Adrenal gland (tissue), 12 donors: ENCODE data around the gene CEP63. TPM values are rescaled to one million over a fixed set of nuclear protein-coding genes. Genes with fewer than 3 reads are reported as not detected.
"Not testable (repeated sequence)": the region's sequence is repeated elsewhere in the genome, so short reads cannot be mapped to it uniquely, and the experiment has no call there.

Experiments
- DNase-seq, 7 donors: peaks; one replicate each; pipeline ENCODE4 v3.0.0-alpha.2; 2019 to 2020
- H3K27ac ChIP-seq, 5 donors: fragments of 200-600 bp; sonication (generic) in 4 of 5; 1 replicate in 3 of 5; 2 replicates in 2 of 5; pipeline versions ENCODE4 v1.5.1 to v1.8.0; 2016 to 2020; ENCODE audit warnings: mild to moderate bottlenecking in 1 of 5
- H3K27me3 ChIP-seq: fragments of 200-600 bp; 2 replicates; pipeline ENCODE4 v1.8.0; 2021
- H3K36me3 ChIP-seq, 2 donors: fragments of 200-600 bp; replicated peaks in 1 of 2; 1 replicate in 1 of 2; 2 replicates in 1 of 2; pipeline versions ENCODE4 v1.5.1 to v1.8.0; 2018 to 2022
- H3K4me1 ChIP-seq, 2 donors: fragments of 200-600 bp; replicated peaks in 1 of 2; 1 replicate in 1 of 2; 2 replicates in 1 of 2; pipeline versions ENCODE4 v1.5.1 to v1.8.0; 2018 to 2021
- H3K4me3 ChIP-seq, 4 donors: fragments of 200-600 bp; sonication (generic) in 3 of 4; one replicate each; pipeline ENCODE4 v1.5.1; 2016 to 2018
- H3K9me3 ChIP-seq, 3 donors: fragments of 200-600 bp; sonication (generic) in 1 of 3; replicated peaks in 1 of 3; 1 replicate in 2 of 3; 2 replicates in 1 of 3; pipeline versions ENCODE4 v1.5.1 to v1.8.0; 2016 to 2021
- CTCF ChIP-seq, 6 experiments: fragments of 450-650 bp in 4 of 6; fragments of 200-600 bp in 2 of 6; sonication (generic) in 1 of 6; IDR thresholded peaks; 1 replicate in 5 of 6; 2 replicates in 1 of 6; pipeline versions ENCODE4 v1.5.1 to v1.8.0; 2016 to 2021; ENCODE audit warnings: antibody characterized with exemption in 6 of 6, mild to moderate bottlenecking in 2 of 6, moderate library complexity in 1 of 6
- POLR2A ChIP-seq, 2 donors: fragments of 450-650 bp; IDR thresholded peaks; one replicate each; pipeline ENCODE4 v1.6.1; 2017; ENCODE audit warnings: antibody characterized with exemption in 2 of 2, mild to moderate bottlenecking in 2 of 2, moderate library complexity in 1 of 2
- WGBS, 4 donors: extraction: QIAGEN DNeasy Blood & Tissue Kit in 2 of 4; methylation state at CpG; one replicate each; pipeline versions ENCODE4 v1.1.5 to v1.1.7; 2013 to 2017; 5-methylcytosine and 5-hydroxymethylcytosine counted together
- intact Hi-C, 2 donors: fragments of 100-400 bp; cut with DNase I; formaldehyde crosslinking; loops; one replicate each; pipeline versions ENCODE4 v1.14.1 to v1.15.0; 2022 to 2023
- polyA plus RNA-seq, 3 donors: library from polyadenylated mRNA; stranded (reverse); fragments of 200-250 nt in 2 of 3; fragments of 350-450 nt in 1 of 3; fragmentation: Illumina TruSeq in 1 of 3; extraction: RNeasy Lipid Tissue Mini Kit (QIAGEN cat#74804) in 1 of 3; gene quantifications; one replicate each; pipeline ENCODE4 v1.2.3, GENCODE V29; 2013 to 2014
- total RNA-seq, 9 donors: library from RNA; depleted of rRNA in 4 of 9; stranded (reverse); fragments of >200 nt in 4 of 9; fragments of 120-200 nt in 1 of 9; fragmentation: NEBNext Ultra II Directional in 1 of 9; extraction: Animal tissue kit (Norgen Biotek cat#: 25700) in 1 of 9; gene quantifications; one replicate each; pipeline versions ENCODE4 v1.1.0 to v1.2.4, GENCODE V29; 2013 to 2023
- donor health status: healthy with polysubstance abuse.
- donor health status: Bipolar disorder and iron deficiency.
- donor health status: DM: yes; HTN: yes; CAD: no.
- donor health status: DM: no; HTN: no; CAD: no.
- donor health status: DM: no; HTN: no; CAD: no.
- donor health status: DM: yes; HTN: yes; CAD: no.

The CEP63 gene
- total and polyA plus RNA-seq, 12 donors: 8.8 to 43.7 (median 19.8) TPM

- no peaks in the 10 kb centered on the region for H3K9me3 ChIP-seq
- no peak for DNase-seq
- no peaks in the 10 kb centered on the region for H3K4me1 ChIP-seq
- H3K27ac ChIP-seq: no peak overlapping the region
- WGBS, 4 donors: 52 to 68% (median 58%) methylated on average over 4 of the region's 4 CpGs
- no peaks in the 10 kb centered on the region for H3K36me3 ChIP-seq
- TF ChIP-seq POLR2A (IDR thresholded peaks at IDR 0.05): no peak
- TF ChIP-seq CTCF (IDR thresholded peaks at IDR 0.05): no peak
- H3K4me3 ChIP-seq: no peak overlapping the region
- no peaks in the 10 kb centered on the region for H3K27me3 ChIP-seq
- intact Hi-C loops: no loop called here
Measured at GRCh38 chr3:134567605-134568004, 81.7 kb downstream of the CEP63 start.

GRCh38 chr3:134568790-134569189, 82.9 kb downstream of the CEP63 start:
- no peak overlapping the region for H3K4me3 ChIP-seq
- no peak for DNase-seq
- no peaks in the 10 kb centered on the region for H3K36me3 ChIP-seq
- no peaks in the 10 kb centered on the region for H3K27me3 ChIP-seq
- H3K4me1 ChIP-seq: no peaks in the 10 kb centered on the region
- no peaks in the 10 kb centered on the region for H3K9me3 ChIP-seq
- no peak for TF ChIP-seq POLR2A (IDR thresholded peaks at IDR 0.05)
- no peak for TF ChIP-seq CTCF (IDR thresholded peaks at IDR 0.05)
- intact Hi-C loops: no loop called here
- no peak overlapping the region for H3K27ac ChIP-seq
- WGBS, 4 donors: 79 to 91% (median 86%) methylated on average over 6 of the region's 6 CpGs

- H3K27me3 ChIP-seq, H3K9me3 ChIP-seq, DNase-seq, H3K27ac ChIP-seq, H3K4me3 ChIP-seq, H3K4me1 ChIP-seq, intact Hi-C loops, H3K36me3 ChIP-seq: not testable (repeated sequence)
- WGBS, 4 donors: 82 to 98% (median 88%) methylated on average over 2 of the region's 2 CpGs
Measured at GRCh38 chr3:134569899-134570298, 84.0 kb downstream of the CEP63 start.

GRCh38 chr3:134576426-134576825, 90.6 kb downstream of the CEP63 start:
- TF ChIP-seq CTCF (IDR thresholded peaks at IDR 0.05) (no peak), POLR2A (IDR thresholded peaks at IDR 0.05) (no peak)
- Histone ChIP-seq H3K9me3 (no peaks in the 10 kb centered on the region), H3K27me3 (no peaks in the 10 kb centered on the region), H3K27ac (no peak overlapping the region), H3K4me1 (no peaks in the 10 kb centered on the region), H3K36me3 (no peaks in the 10 kb centered on the region), H3K4me3 (no peak overlapping the region)
- intact Hi-C loops: no loop called here
- no peak for DNase-seq
- WGBS, 4 donors: 67 to 77% (median 72%) methylated on average over 6 of the region's 6 CpGs

GRCh38 chr3:134576831-134577230, 91.0 kb downstream of the CEP63 start:
- Histone ChIP-seq H3K9me3 (no peaks in the 10 kb centered on the region), H3K36me3 (no peaks in the 10 kb centered on the region), H3K4me3 (no peak overlapping the region), H3K27ac (no peak overlapping the region), H3K4me1 (no peaks in the 10 kb centered on the region), H3K27me3 (no peaks in the 10 kb centered on the region)
- no peak for TF ChIP-seq POLR2A (IDR thresholded peaks at IDR 0.05)
- no peak for TF ChIP-seq CTCF (IDR thresholded peaks at IDR 0.05)
- intact Hi-C loops: no loop called here
- 80 to 85% (median 83%) methylated on average over 3 of the region's 3 CpGs for WGBS, 4 donors
- no peak for DNase-seq
